GM21367 (cell line): ENCODE measurements around the gene PTCRA.
"Not testable (repeated sequence)": the region's sequence is repeated elsewhere in the genome, so short reads cannot be mapped to it uniquely, and the experiment has no call there.

Source experiments
- ATAC-seq: cut with Tn5 transposase; IDR thresholded peaks from one replicate; pipeline ENCODE4 v1.9.1; 2021; ENCODE audit not compliant: unreplicated experiment

The PTCRA gene

GRCh38 chr6:42915732-42916131 is at the start of gene PTCRA:
Gene PTCRA, plus strand, starts transcription at chr6:42916053. Its CDS starts 17 bp downstream, at chr6:42916070.
- no peak for ATAC-seq

- ATAC-seq: no peak
These were observed 45.5 kb upstream of the PTCRA start for GRCh38 chr6:42870145-42870936.

- no peak for ATAC-seq
These were observed 44.1 kb upstream of the PTCRA start for GRCh38 chr6:42871711-42872110.

- ATAC-seq: no peak
These were observed 42.5 kb upstream of the PTCRA start for GRCh38 chr6:42873313-42873712.

DNA sequence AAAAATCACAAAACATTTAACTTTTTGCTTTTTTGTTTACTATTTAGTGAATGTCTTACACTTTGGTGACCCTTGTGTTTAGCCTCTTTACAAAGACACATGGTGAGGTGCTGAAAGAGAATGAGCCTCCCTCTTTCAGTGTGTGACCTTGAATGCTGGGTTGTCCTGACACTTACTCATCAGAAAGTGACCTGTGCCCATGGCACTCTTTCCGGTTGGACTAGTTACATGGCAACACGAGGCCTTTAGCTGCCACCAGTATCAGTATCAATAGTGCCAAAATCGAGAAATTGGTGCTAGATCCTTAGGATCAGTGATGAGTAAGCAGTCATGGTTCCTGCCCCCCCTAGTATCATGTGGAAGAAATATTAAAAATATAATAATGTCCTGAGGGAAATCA is 38.2 kb upstream of the PTCRA start:
- ATAC-seq: no peak

- ATAC-seq: peak; percentile 78
These were observed 36.2 kb upstream of the PTCRA start, which contains the start of gene RPL7L1 for GRCh38 chr6:42879372-42880239. Gene RPL7L1, plus strand, starts transcription at chr6:42879616. Its CDS starts 295 bp downstream, at chr6:42879911.

DNA sequence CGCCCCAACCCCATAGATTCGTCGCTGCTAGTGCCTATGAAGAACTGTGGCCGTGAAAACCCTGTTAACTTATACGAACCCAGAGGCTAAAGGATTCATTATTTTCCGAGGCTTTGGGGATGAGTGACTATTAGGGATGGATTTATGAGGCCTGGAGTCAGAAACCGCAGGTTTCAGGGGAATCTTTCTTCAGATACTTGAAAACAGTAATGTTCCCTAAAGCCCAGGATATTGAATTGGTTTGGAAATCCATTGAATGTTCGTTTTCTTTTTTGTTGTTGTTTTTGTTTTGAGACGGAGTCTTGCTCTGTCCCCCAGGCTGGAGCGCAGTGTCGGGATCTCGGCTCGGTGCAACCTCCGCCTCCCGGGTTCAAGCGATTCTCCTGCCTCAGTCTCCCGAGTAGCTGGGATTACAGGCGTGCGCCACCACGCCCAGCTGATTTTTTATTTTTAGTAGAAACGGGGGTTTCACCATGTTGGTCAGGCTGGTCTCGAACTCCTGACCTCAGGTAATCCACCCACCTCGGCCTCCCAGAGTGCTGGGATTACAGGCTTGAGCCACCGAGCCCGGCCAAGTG is 35.5 kb upstream of the PTCRA start:
- not testable (repeated sequence) for ATAC-seq

- not testable (repeated sequence) for ATAC-seq
These were observed 35.0 kb upstream of the PTCRA start for GRCh38 chr6:42880871-42881270.

- ATAC-seq: no peak
These were observed 30.2 kb upstream of the PTCRA start for GRCh38 chr6:42885702-42886101.

GRCh38 chr6:42888201-42888600 is 27.7 kb upstream of the PTCRA start:
- ATAC-seq: not testable (repeated sequence)

- ATAC-seq: no peak
These were observed 26.0 kb upstream of the PTCRA start for GRCh38 chr6:42889815-42890214.

GRCh38 chr6:42890311-42891198 is 25.3 kb upstream of the PTCRA start:
- ATAC-seq: peak; percentile 84

DNA sequence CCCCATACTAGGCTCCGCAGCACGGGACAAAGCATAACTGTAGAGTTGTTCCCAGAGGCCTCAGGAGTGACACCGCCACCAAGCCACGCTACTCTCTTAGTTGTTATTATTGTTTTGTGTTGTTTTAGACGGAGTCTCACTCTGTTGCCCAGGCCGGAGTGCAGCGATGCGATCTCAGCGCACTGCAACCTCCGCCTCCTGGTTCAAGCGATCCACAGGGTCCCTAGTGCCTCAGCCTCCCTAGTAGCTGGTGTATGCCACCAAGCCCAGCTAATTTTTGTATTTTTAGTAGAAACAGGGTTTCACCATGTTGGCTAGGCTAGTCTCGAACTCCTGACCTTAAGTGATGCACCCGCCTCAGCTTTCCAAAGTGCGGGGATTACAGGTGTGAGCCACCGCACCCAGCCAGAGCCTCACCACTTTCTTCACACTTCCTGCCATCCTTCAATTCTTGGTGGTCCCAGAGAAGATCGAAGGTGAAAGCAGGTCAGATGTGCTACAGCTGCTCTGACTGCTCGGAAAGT is 24.6 kb upstream of the PTCRA start:
- no peak for ATAC-seq

DNA sequence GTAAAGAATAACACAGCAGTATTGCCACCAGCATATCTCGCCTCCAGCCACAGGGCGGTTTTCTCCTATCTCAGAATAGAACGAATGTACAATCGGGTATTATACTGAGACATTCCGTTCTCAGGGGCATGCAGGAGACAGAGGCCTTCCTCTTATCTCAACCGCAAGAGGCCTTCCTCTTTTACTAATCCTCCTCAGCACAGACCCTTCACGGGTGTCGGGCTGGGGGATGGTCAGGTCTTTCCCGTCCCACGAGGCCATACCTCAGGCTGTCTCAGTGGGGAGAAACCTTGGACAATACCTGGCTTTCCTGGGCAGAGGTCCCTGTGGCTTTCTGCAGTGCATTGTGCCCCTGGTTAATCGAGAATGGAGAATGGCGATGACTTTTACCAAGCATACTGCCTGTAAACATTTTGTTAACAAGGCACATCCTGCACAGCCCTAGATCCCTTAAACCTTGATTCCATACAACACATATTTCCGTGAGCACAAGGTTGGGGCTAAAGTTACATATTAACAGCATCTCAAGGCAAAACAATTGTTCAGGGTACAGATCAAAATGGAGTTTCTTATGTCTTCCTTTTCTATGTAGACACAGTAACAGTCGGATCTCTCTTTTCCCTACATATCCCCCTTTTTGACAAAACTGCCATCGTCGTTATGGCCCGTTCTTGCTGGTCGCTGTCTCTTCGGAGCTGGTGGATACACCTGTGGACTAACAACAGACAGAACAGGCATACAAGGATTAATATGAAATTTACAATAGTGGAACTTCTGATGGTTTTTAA is 21.6 kb upstream of the PTCRA start:
- not testable (repeated sequence) for ATAC-seq

DNA sequence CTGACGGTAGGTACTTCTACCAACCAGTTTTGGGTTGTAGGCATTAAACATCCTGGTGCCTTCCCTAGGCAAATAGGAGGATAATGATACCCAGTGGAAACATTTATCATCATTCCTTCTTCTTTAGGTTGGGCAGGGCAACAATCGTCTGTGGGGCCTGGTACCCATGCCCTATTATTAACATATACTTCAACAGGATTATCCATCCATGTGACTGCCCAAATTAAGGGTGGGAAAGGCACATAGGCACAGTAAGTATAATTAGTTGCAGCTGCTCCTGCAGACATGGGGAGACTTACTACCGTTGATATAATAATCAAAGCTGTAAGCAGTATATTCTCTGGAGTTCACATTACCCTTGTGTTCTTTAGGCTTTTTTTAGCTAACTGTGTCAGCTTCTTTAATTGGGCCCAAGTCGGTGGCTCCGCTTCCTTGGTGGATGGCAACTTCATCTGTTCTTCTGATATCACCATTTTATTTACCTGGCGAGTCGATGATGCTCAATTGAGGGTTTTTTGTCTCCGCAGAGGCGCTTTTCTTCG is 19.6 kb upstream of the PTCRA start:
- no peak for ATAC-seq

DNA sequence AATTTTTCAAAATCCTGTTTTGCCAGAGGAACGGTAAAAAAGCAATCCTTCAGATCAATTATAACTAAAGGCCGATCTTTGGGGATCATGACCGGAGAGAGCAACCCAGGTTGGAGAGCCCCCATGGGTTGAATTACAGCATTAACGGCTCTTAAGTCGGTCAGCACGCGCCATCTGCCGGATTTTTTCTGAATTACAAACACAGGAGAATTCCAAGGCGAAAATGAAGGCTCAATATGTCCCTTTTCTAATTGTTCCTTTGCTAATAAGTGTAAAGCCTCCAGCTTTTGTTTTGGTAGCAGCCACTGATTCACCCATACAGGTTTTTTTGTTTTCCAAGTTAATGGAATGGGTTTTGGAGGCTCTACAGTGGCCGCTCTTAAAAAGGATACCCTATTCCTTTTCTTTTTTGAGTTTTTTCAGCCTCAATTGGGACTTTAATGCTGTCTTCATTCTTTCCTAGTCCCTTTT is 16.9 kb upstream of the PTCRA start:
- no peak for ATAC-seq

DNA sequence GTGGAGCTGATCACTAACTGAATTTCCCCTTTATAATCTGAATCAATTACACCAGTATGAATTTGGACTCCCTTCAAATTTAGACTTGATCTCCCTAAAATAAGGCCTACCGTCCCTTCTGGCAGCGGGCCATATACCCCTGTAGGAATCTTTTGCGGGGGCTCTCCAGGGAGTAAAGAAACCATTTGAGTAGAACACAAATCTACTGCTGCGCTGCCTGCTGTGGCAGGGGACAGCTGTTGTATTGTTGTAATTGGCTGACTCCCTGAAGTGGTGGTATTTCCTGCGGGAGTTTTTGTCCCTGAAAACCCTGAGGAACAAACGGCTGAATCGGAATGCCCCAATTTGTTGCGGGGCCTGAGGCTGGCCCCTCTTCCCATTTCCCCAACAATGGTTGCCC is 16.0 kb upstream of the PTCRA start:
- no peak for ATAC-seq

DNA sequence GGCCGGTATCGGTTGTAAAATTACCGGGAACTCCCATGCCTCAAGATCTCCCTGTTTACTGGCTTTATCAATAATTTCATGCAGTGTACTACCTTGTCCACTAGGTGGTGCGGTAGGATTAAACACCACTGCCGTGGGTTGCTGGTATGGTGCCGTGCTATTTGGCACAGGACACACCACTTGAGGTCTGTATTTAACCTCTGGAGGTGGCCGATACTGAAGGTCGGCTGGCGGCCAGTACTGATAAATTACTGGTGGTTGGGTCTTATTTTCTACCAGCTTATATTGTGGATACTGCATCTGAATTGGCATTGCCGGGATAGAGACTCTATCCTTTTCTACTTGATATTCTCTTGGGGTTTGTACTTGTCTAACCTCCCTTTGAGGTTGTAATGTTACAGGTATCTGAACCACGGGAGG is 14.3 kb upstream of the PTCRA start:
- peak; percentile 53 for ATAC-seq
